ENCODE results near the gene TBCE.
A peak's percentile ranks its signal among the peaks of the same experiment; 100 is the strongest.
"Not testable (repeated sequence)": the region's sequence is repeated elsewhere in the genome, so short reads cannot be mapped to it uniquely, and the experiment has no call there.

Gene TBCE

DNA sequence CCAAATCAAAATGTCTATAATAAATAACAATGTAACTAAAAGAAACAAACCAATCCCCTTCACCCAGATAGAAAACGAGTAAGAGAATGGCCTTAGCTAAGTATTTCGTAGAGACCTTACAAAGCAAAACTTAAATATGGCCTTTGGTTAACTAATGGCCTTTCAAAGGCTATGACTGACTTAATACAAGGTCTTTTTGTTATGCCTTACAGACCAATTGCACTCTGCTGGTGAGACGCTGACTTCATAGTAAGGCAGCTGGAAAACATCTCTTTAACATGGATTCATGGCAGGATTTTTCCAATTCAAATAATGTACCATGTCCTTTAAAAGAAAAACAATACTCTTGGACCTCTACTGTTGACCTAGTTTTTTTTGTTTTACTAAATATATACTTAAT lies 15.8 kb upstream of the TBCE start:
- no peak for DNase-seq (ENCODE audit: low read depth in 2 of 2)
- TF ChIP-seq CTCF (IDR thresholded peaks at IDR 0.05; ENCODE audit: low read depth, low read length), result no peak
- H3K4me3 ChIP-seq (replicated peaks in 1 of 2; ENCODE audit: low read depth in 2 of 2, low read length in 2 of 2), result no peak overlapping the region

GRCh38 chr1:235351898-235352297 lies 15.3 kb upstream of the TBCE start:
- no peak overlapping the region for H3K4me3 ChIP-seq (replicated peaks in 1 of 2; ENCODE audit: low read depth in 2 of 2, low read length in 2 of 2)
- no peak for DNase-seq (ENCODE audit: low read depth in 2 of 2)
- TF ChIP-seq CTCF (IDR thresholded peaks at IDR 0.05; ENCODE audit: low read depth, low read length), result no peak

GRCh38 chr1:235357485-235358373 lies 9.5 kb upstream of the TBCE start:
- no peak for DNase-seq (ENCODE audit: low read depth in 2 of 2)
- no peak for TF ChIP-seq CTCF (IDR thresholded peaks at IDR 0.05; ENCODE audit: low read depth, low read length)

GRCh38 chr1:235358899-235359298 lies 8.3 kb upstream of the TBCE start:
- no peak for DNase-seq (ENCODE audit: low read depth in 2 of 2)
- TF ChIP-seq CTCF (IDR thresholded peaks at IDR 0.05; ENCODE audit: low read depth, low read length), result no peak
- no peak overlapping the region for H3K4me3 ChIP-seq (replicated peaks in 1 of 2; ENCODE audit: low read depth in 2 of 2, low read length in 2 of 2)

More at GRCh38 chr1:235357485-235358373, 9.5 kb upstream of the TBCE start:
- no peak overlapping the region for H3K4me3 ChIP-seq (replicated peaks in 1 of 2; ENCODE audit: low read depth in 2 of 2, low read length in 2 of 2)

- DNase-seq (ENCODE audit: low read depth in 2 of 2); H3K4me3 ChIP-seq (replicated peaks in 1 of 2; ENCODE audit: low read depth in 2 of 2, low read length in 2 of 2): not testable (repeated sequence)
These were observed 3.0 kb upstream of the TBCE start for GRCh38 chr1:235364189-235364588.

DNA sequence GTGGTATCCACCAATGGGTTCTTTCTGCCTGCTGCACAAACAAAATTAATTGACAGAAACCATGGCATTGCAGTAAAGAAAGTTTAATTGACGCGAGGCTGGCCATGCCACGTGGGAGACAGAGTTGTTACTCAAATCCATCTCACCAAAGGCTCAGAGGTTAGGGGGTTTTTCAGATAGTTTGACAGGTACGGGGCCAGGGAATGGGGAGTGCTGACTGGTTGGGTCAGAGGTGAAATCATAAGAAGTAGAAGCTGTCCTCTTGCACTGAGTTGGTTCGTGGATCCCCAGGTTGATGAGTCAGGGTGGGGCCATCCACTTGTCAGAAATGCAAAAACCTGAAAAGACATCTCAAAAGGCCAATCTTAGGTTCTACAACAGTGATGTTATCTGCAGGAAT lies 941 bp upstream of the TBCE start:
- H3K4me3 ChIP-seq (replicated peaks in 1 of 2; ENCODE audit: low read depth in 2 of 2, low read length in 2 of 2), result no peak overlapping the region
- no peak for DNase-seq (ENCODE audit: low read depth in 2 of 2)
- TF ChIP-seq CTCF (IDR thresholded peaks at IDR 0.05; ENCODE audit: low read depth, low read length), result no peak

DNA sequence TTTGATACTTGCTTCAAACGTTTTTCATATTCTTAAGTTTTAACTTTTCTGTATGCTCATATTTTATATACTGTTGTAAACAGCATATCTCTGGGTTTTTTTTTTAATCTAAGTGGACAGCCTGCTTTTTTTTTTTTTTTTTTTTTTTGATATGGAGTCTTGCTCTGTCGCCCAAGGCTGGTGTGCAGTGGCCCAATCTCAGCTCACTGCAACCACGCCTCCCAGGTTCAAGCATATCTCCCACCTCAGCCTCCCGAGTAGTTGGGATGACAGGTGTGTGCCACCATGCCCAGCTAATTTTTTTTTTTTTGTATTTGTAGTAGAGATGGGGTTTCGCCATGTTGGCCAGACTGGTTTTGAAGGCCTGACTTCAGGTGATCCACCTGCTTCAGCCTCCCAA lies 1.2 kb downstream of the TBCE start:
- DNase-seq (ENCODE audit: low read depth in 2 of 2), result no peak
- TF ChIP-seq CTCF (IDR thresholded peaks at IDR 0.05; ENCODE audit: low read depth, low read length), result no peak
- H3K4me3 ChIP-seq (replicated peaks in 1 of 2; ENCODE audit: low read depth in 2 of 2, low read length in 2 of 2), result peak overlapping the region; percentile 75 to 85
